Activated gamma-delta T cell (primary cell): ENCODE measurements around the gene SOX21.
"Not testable (repeated sequence)": the region's sequence is repeated elsewhere in the genome, so short reads cannot be mapped to it uniquely, and the experiment has no call there.

ENCODE experiments used
- DNase-seq: peaks from one replicate; lab custom pipeline; 2025; lab: John Stamatoyannopoulos, UW
- total RNA-seq, 2 donors: gene quantifications; one replicate each; lab custom pipeline; 2026; lab: John Stamatoyannopoulos, UW

Gene SOX21
- 0.05 to 0.09 reads per million in 2 donors for total RNA-seq

GRCh38 chr13:94712287-94712811, at the start of gene SOX21:
SOX21 (minus strand) TSS chr13:94712545; CDS start chr13:94712049, 496 bp downstream.
- no peak for DNase-seq

- no peak for DNase-seq
These were observed 49.1 kb upstream of the SOX21 start for GRCh38 chr13:94761407-94761806.

- no peak for DNase-seq
These were observed 46.9 kb upstream of the SOX21 start for GRCh38 chr13:94759120-94759728.

GRCh38 chr13:94758436-94758960, 46.2 kb upstream of the SOX21 start:
- no peak for DNase-seq

- no peak for DNase-seq
These were observed 41.0 kb upstream of the SOX21 start for GRCh38 chr13:94753327-94753726.

- DNase-seq: no peak
These were observed 36.8 kb upstream of the SOX21 start for GRCh38 chr13:94749162-94749561.

- no peak for DNase-seq
These were observed 26.9 kb upstream of the SOX21 start for GRCh38 chr13:94739235-94739634.

GRCh38 chr13:94731028-94731427, 18.7 kb upstream of the SOX21 start:
- DNase-seq: no peak

GRCh38 chr13:94729941-94730340, 17.6 kb upstream of the SOX21 start:
- DNase-seq: not testable (repeated sequence)

GRCh38 chr13:94726425-94726824, 14.1 kb upstream of the SOX21 start:
- no peak for DNase-seq

- no peak for DNase-seq
These were observed 10.4 kb upstream of the SOX21 start for GRCh38 chr13:94722609-94723345.

- not testable (repeated sequence) for DNase-seq
These were observed 6.4 kb upstream of the SOX21 start for GRCh38 chr13:94718697-94719096.

- DNase-seq: no peak
These were observed 5.6 kb upstream of the SOX21 start for GRCh38 chr13:94717916-94718315.

GRCh38 chr13:94716016-94716415, 3.7 kb upstream of the SOX21 start:
- DNase-seq: no peak

GRCh38 chr13:94713561-94714182, 1.3 kb upstream of the SOX21 start:
- DNase-seq: no peak

- DNase-seq: no peak
These were observed 641 bp upstream of the SOX21 start for GRCh38 chr13:94712812-94713560.

GRCh38 chr13:94711561-94712286, 621 bp downstream of the SOX21 start:
- DNase-seq: no peak

- no peak for DNase-seq
These were observed 1.3 kb downstream of the SOX21 start for GRCh38 chr13:94710881-94711560.

- DNase-seq: no peak
These were observed 2.1 kb downstream of the SOX21 start for GRCh38 chr13:94710065-94710781.
